Panc1 (cell line): Measurements from ENCODE around the gene RHOT2. TPM values are rescaled to one million over a fixed set of nuclear protein-coding genes. Genes with fewer than 3 reads are reported as not detected.

Experiments
- ATAC-seq: fragments of 200-7000 bp; cut with Tn5 transposase; 2 replicates; pipeline ENCODE4 v1.9.1; 2020; ENCODE audit warnings: mild to moderate bottlenecking, moderate library complexity
- BruUV-seq: library from RNA; stranded (reverse); fragments of 400-500 nt; replicated peaks from 2 replicates; lab custom pipeline; 2021; lab: Mats Ljungman, UMichigan
- CTCF ChIA-PET: fragments of 300-600 bp; sonication (Branson Sonifier 250); formaldehyde crosslinking; loops from one replicate; lab custom pipeline; 2022; ENCODE audit warnings: antibody characterized with exemption; lab: Charles Lee
- POLR2A ChIA-PET: fragments of 300-600 bp; sonication (Branson Sonifier 250); formaldehyde crosslinking; loops from one replicate; lab custom pipeline; 2022; ENCODE audit warnings: antibody characterized with exemption; lab: Charles Lee
- DNase-seq: peaks from one replicate; pipeline ENCODE4 v3.0.0-alpha.2; 2010; ENCODE audit warnings: low read depth, low spot score
- H3K27ac ChIP-seq: 2 replicates; pipeline ENCODE4 v1.5.1; 2011; ENCODE audit warnings: mild to moderate bottlenecking, low read length, inconsistent platforms
- H3K27me3 ChIP-seq: fragments of 200-500 bp; sonication (Bioruptor generic); 2 replicates; pipeline ENCODE4 v1.6.0; 2014; ENCODE audit warnings: low read length, inconsistent platforms; ENCODE audit not compliant: control insufficient read depth, insufficient read depth
- H3K36me3 ChIP-seq: fragments of 200-500 bp; sonication (Bioruptor generic); 2 replicates; pipeline ENCODE4 v1.5.1; 2014; ENCODE audit warnings: inconsistent platforms, mild to moderate bottlenecking, low read length, moderate library complexity; ENCODE audit not compliant: control insufficient read depth, insufficient read depth
- H3K4me1 ChIP-seq: 2 replicates; pipeline ENCODE4 v1.5.1; 2011; ENCODE audit warnings: inconsistent platforms, mild to moderate bottlenecking, low read length, moderate library complexity; ENCODE audit not compliant: control insufficient read depth, insufficient read depth
- H3K4me3 ChIP-seq, 2 experiments: 2 replicates each; pipeline ENCODE4 v1.5.1; 2011 to 2012; ENCODE audit warnings: low read depth in 2 of 2, low read length in 2 of 2, mild to moderate bottlenecking in 2 of 2, inconsistent platforms in 1 of 2, moderate library complexity in 1 of 2
- H3K9me3 ChIP-seq: fragments of 200-500 bp; sonication (Bioruptor generic); 2 replicates; pipeline ENCODE4 v1.5.1; 2014; ENCODE audit warnings: low read depth, mild to moderate bottlenecking, inconsistent platforms, low read length, moderate library complexity; ENCODE audit not compliant: control insufficient read depth, insufficient read depth
- POLR2AphosphoS5 ChIP-seq: IDR thresholded peaks from 2 replicates; pipeline ENCODE4 v1.6.1; 2012; ENCODE audit warnings: mild to moderate bottlenecking, low read depth, low read length, moderate library complexity
- SIN3A ChIP-seq: IDR thresholded peaks from 2 replicates; pipeline ENCODE4 v1.6.1; 2012; ENCODE audit warnings: low read depth, mild to moderate bottlenecking, low read length, moderate library complexity, borderline replicate concordance; ENCODE audit not compliant: insufficient read depth
- TCF7L2 ChIP-seq: IDR thresholded peaks from 2 replicates; pipeline ENCODE4 v1.6.1; 2011; ENCODE audit warnings: mild to moderate bottlenecking, low read depth, low read length, inconsistent platforms
- in situ Hi-C: cut with HindIII; loops from 2 replicates; pipeline ENCODE4 v1.10.0; 2016; ENCODE audit warnings: low sequenced_read_pairs, low pct_unique_long_range_greater_than_20kb
- intact Hi-C: fragments of 100-400 bp; cut with micrococcal nuclease; formaldehyde crosslinking; loops from one replicate; pipeline ENCODE4 v1.10.0; 2022; ENCODE audit not compliant: unreplicated experiment
- total RNA-seq: library from RNA; stranded (reverse); gene quantifications from one replicate; pipeline ENCODE4 v1.2.1, GENCODE V29; 2021; ENCODE audit not compliant: unreplicated experiment
- TF ChIP-seq, protein P1 (sequence below): fragments of 450-650 bp; IDR thresholded peaks from 2 replicates; pipeline ENCODE4 v1.5.1; 2017; ENCODE audit warnings: mild to moderate bottlenecking
- TF ChIP-seq, protein P2 (sequence below), 2 experiments: IDR thresholded peaks; 2 replicates each; pipeline ENCODE4 v1.6.1; 2011 to 2012; ENCODE audit warnings: low read depth in 2 of 2, control low read depth in 1 of 2, low read length in 1 of 2, mild to moderate bottlenecking in 1 of 2, moderate library complexity in 1 of 2; ENCODE audit not compliant: insufficient read depth in 1 of 2

RHOT2 gene
- total RNA-seq, 1 experiment from 2014 or later: 195 TPM

DNA sequence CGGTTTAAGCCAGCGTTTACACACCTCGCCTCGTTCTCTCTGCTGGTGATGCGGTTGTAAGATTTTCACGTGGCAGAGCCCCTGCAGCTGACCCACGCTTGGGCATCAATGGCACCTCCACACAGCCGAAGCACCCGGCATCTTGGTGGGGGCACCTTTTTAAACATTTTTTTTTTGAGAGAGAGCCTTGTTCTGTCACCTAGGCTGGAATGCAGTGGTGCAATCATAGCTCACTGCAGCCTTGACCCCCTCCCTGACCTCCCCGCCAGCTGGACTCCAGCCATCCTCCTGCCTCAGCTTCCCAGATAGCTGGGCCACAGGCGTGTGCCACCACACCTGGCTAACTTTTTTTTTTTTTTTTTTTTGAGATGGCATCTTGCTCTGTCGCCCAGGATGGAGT lies 13.9 kb upstream of the RHOT2 start:
- no peaks in the 10 kb centered on the region for H3K9me3 ChIP-seq
- H3K36me3 ChIP-seq: no peaks in the 10 kb centered on the region
- no peak for DNase-seq
- BruUV-seq: no TSS peak
- H3K27ac ChIP-seq: no peak overlapping the region
- H3K27me3 ChIP-seq: no peaks in the 10 kb centered on the region
- no peak overlapping the region for H3K4me3 ChIP-seq
- CTCF ChIA-PET: interaction anchor here (0.7 kb wide), 1 partner anchor 65 kb away, joined by 6 read pairs; no protein-coding TSS in a partner anchor
- POLR2A ChIA-PET: interaction anchor here (0.6 to 1.0 kb wide), 2 partner anchors 10 to 358 kb away, joined by 3 to 5 read pairs; no protein-coding TSS in a partner anchor
- H3K4me1 ChIP-seq: no peaks in the 10 kb centered on the region; the same call in 1 of the 2 replicates
- intact Hi-C loops (no loop called here), in situ Hi-C loops (no loop called here)
- no peak for ATAC-seq
- TF ChIP-seq SIN3A (no peak), POLR2AphosphoS5 (no peak), TCF7L2 (no peak)
- TF ChIP-seq, protein P1, sequence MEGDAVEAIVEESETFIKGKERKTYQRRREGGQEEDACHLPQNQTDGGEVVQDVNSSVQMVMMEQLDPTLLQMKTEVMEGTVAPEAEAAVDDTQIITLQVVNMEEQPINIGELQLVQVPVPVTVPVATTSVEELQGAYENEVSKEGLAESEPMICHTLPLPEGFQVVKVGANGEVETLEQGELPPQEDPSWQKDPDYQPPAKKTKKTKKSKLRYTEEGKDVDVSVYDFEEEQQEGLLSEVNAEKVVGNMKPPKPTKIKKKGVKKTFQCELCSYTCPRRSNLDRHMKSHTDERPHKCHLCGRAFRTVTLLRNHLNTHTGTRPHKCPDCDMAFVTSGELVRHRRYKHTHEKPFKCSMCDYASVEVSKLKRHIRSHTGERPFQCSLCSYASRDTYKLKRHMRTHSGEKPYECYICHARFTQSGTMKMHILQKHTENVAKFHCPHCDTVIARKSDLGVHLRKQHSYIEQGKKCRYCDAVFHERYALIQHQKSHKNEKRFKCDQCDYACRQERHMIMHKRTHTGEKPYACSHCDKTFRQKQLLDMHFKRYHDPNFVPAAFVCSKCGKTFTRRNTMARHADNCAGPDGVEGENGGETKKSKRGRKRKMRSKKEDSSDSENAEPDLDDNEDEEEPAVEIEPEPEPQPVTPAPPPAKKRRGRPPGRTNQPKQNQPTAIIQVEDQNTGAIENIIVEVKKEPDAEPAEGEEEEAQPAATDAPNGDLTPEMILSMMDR: no peak
- TF ChIP-seq, protein P2, sequence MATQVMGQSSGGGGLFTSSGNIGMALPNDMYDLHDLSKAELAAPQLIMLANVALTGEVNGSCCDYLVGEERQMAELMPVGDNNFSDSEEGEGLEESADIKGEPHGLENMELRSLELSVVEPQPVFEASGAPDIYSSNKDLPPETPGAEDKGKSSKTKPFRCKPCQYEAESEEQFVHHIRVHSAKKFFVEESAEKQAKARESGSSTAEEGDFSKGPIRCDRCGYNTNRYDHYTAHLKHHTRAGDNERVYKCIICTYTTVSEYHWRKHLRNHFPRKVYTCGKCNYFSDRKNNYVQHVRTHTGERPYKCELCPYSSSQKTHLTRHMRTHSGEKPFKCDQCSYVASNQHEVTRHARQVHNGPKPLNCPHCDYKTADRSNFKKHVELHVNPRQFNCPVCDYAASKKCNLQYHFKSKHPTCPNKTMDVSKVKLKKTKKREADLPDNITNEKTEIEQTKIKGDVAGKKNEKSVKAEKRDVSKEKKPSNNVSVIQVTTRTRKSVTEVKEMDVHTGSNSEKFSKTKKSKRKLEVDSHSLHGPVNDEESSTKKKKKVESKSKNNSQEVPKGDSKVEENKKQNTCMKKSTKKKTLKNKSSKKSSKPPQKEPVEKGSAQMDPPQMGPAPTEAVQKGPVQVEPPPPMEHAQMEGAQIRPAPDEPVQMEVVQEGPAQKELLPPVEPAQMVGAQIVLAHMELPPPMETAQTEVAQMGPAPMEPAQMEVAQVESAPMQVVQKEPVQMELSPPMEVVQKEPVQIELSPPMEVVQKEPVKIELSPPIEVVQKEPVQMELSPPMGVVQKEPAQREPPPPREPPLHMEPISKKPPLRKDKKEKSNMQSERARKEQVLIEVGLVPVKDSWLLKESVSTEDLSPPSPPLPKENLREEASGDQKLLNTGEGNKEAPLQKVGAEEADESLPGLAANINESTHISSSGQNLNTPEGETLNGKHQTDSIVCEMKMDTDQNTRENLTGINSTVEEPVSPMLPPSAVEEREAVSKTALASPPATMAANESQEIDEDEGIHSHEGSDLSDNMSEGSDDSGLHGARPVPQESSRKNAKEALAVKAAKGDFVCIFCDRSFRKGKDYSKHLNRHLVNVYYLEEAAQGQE (IDR thresholded peaks at IDR 0.05; ENCODE audit: insufficient read depth in 1 of 2, low read depth in 2 of 2, low read length in 1 of 2): no peak

DNA sequence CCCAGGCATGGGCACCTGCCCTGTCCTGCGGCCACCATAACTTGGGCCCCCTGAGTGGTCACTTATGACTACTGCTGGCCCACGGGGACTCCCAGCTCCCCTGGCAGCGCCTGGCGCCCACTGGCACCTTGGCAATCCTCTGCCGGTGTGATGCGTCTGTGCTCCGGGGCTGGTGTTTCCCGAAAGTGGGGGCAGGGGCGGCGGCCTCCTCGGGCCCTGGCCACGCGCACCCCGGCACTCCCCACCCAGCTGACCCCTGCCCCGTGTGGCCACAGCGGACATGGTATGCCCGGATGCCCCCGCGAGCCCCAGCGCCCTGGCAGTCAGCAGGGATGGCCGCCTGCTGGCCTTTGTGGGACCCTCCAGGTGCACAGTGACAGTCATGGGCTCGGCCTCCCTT lies 10.4 kb upstream of the RHOT2 start:
- intact Hi-C loops (no loop called here), in situ Hi-C loops (no loop called here)
- no peak for TF ChIP-seq POLR2AphosphoS5
- TF ChIP-seq, protein P1: no peak
- TF ChIP-seq, protein P2 (IDR thresholded peaks at IDR 0.05; ENCODE audit: insufficient read depth in 1 of 2, low read depth in 2 of 2, low read length in 1 of 2): no peak
- TF ChIP-seq SIN3A: no peak
- TF ChIP-seq TCF7L2: no peak
- ATAC-seq (no peak), DNase-seq (no peak)
- ChIA-PET POLR2A (no interaction called here), CTCF (no interaction called here)
- Histone ChIP-seq H3K4me1 (peaks cover 15% of the 10 kb centered on the region), H3K27ac (no peak overlapping the region), H3K36me3 (no peaks in the 10 kb centered on the region), H3K9me3 (no peaks in the 10 kb centered on the region), H3K4me3 (no peak overlapping the region), H3K27me3 (no peaks in the 10 kb centered on the region)
- no TSS peak for BruUV-seq
